GM19438 (cell line): ENCODE results near the gene ZNF511.

Experiments used
- ATAC-seq: cut with Tn5 transposase; IDR thresholded peaks from one replicate; pipeline ENCODE4 v1.9.1; 2021; ENCODE audit warnings: low read depth; ENCODE audit not compliant: unreplicated experiment

The ZNF511 gene

GRCh38 chr10:133334503-133335245 lies 26.0 kb downstream of the ZNF511 start:
- ATAC-seq = no peak

DNA sequence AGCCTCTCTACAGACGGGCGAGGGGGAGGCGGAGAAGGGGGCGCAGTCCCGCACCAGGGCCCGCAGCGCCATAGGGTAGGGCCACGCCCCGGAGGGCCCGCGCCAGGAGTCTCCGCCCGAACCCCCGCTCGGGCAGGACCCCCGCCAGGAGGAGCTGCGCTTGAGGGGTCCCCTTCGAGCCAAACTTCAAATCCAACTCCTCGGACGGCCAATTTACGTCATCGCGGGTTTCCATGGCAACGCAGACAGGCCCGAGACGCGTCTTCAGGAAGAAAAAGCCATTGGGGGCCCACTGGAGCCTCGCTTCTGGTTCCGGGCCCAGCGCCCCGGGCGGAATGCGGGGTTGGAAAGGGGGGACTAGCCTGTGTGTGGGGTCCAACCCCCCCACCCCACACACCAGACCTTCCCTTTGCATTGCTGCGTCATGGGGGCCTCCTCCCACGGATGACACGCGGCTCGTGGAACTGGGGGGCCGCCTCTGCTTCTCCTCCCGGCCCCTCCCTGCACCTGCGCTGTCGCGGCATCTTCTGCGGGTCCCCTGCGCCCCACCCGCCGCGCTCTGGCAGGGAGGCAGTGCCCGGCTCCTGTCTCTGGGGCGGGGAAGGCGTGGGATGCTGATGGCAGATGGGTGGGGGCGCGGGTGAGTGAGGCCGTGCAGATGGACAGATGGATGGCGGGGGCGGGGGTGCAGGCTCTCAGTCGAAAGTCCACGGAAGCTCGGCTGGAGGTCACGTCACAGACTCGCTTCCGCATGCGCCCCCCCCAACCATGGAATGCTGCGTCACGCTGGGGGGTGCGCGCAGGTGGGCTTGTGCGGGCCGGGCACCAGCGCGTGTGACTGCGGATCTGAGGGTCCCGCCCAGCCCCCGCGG lies 26.8 kb downstream of the ZNF511 start:
- no peak for ATAC-seq

GRCh38 chr10:133336118-133336576 lies 27.4 kb downstream of the ZNF511 start:
- ATAC-seq = no peak

DNA sequence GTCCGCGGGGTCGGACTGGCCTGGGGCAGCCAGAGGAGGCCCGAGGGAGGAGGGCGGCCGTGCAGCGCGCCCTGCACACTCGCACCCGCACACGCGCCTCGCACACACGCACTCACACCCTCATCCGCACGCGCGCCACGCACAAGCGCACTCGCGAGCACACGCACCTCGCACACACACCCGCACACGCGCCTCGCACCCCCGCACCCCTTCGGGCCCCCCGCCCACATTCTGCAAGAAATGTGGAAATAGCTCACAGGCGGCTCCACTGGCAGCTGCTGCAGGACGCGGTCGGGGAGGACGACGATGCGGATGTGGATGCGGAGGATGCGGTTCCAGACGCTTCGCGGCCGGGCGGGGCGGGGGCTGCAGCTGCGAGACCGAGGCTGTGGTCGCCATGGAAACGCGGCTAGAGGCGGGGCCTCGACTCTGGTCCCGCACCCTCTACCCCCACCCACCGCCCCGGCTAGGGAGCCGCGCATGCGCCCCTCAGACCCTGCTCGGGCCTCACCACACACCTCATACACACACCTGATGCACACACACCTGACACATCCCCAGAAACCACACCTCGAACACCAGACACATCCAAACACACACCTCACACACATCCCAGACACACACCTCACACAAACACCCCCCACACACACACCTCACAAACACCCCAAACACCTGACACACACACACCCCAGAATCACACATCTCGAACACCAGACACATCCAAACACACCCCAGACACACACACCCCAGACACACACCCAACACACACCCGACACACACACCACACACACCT lies 28.1 kb downstream of the ZNF511 start, which contains the start of gene CALY:
TSS of gene CALY (minus strand) at position 320 of the 793 bp plus-strand sequence. CDS start 7,907 bp downstream, outside the sequence.
- ATAC-seq = no peak

GRCh38 chr10:133337370-133337725 lies 28.6 kb downstream of the ZNF511 start:
- no peak for ATAC-seq

- ATAC-seq = no peak
These were observed 29.7 kb downstream of the ZNF511 start for GRCh38 chr10:133338080-133339071.

GRCh38 chr10:133339708-133340380 lies 31.1 kb downstream of the ZNF511 start:
- ATAC-seq = no peak

DNA sequence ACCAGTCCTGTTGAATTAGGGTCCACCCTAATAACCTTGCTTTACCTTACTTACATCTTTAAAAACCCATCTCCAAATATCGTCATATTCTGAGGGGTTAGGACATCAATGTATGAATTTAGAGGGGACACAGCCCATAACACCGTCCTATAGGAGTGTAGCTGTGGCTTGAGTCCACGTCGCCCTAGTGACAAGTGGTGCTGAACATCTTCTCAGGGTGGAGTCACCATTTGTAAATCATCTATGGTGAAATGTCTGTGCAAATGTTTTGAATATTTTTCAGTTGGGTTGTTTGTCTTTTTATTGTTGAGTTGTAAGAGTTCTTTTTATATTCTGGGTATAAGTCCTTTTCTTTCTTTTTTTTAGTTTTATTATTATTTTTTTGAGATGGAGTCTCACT lies 33.3 kb downstream of the ZNF511 start:
- ATAC-seq = no peak

GRCh38 chr10:133342942-133343341 lies 34.2 kb downstream of the ZNF511 start:
- ATAC-seq = no peak

DNA sequence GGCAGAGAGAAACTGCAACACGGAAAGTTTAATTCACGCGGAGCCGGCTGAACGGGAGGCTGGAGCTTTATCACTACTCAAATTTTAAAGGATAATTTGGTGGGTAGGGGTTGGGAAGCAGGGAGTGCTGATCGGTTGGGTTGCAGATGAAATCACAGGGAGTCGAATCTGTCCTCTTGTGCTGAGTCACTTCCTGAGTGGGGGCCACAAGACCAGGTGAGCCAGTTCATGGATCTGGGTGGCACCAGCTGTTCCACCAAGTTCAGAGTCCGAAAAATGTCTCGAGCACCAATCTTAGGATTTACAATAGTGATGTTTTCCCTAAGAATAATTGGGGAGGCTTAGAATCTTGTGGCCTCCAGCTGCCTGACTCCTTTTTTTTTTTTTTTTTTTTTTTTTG lies 34.8 kb downstream of the ZNF511 start:
- ATAC-seq = no peak

DNA sequence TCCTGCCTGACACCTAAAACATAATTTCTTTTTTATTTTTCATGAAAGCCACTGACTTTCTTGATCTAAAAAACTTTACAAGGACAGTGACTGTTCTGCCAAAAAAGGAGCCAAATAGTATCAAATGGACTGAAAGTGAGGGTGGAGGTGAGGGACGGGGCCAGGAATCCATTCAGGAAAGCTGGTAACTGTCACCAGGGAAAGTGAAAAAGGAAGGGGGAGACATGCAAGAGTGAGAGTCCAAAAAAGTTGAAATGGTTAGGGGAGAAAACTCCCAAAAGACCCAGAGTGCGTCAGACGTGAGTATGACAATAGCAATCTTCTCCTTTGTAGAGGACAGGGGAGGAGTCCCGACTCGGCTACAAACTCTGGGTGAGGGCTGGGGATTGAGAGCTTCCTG lies 35.5 kb downstream of the ZNF511 start:
- ATAC-seq = no peak

- ATAC-seq = no peak
These were observed 37.7 kb downstream of the ZNF511 start for GRCh38 chr10:133346413-133346812.

GRCh38 chr10:133347710-133348517 lies 39.2 kb downstream of the ZNF511 start:
- ATAC-seq = no peak

- no peak for ATAC-seq
These were observed 40.5 kb downstream of the ZNF511 start for GRCh38 chr10:133349160-133349568.

DNA sequence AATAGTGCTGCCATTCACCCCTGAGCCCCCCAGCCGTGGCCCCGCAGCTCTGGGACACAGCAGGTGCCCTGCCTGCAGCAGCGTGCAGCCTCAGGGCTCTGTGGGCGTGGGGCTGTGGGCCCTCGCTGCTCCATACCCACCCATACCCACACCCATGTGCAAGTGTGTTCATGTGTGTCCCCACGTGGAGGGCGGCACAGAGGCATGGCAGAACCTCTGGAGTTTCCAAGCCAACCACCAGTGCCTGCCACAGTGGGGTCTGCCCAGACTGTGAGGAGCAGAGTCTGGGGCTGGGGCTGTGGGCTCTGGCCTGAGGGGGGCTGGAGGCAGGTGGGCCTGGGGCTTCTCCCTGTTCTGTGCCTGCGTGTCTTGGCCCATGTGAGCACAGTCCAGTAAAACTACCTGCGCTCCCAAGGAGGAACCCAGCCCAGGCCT lies 40.9 kb downstream of the ZNF511 start:
- ATAC-seq = no peak

- no peak for ATAC-seq
These were observed 41.7 kb downstream of the ZNF511 start for GRCh38 chr10:133350283-133350949.

DNA sequence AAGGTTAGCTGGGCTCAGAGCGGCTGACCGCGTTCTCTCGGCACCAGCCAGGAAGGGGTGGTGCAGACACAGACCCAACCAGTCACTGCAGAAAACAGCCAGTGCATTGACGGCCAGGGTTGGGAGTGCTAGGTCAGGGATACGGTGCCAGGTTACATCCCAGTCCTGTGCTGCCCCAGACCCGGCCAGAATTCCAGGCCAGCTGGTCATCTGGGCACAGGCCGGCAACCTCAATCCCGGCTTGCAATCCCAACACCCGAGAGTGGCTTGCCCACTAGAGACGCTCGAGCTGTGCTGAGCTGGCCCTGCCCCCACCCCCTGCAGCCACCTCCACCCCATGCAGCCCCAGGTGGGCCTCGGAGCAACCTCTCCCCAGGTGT lies 42.2 kb downstream of the ZNF511 start:
- no peak for ATAC-seq
